GM19324 (cell line): ENCODE data around the gene AP4M1.
A peak's percentile ranks its signal among the peaks of the same experiment; 100 is the strongest.
"Not testable (repeated sequence)": the region's sequence is repeated elsewhere in the genome, so short reads cannot be mapped to it uniquely, and the experiment has no call there.

Source experiments
- ATAC-seq: cut with Tn5 transposase; IDR thresholded peaks from one replicate; pipeline ENCODE4 v1.9.1; 2021; ENCODE audit warnings: mild to moderate bottlenecking, moderate library complexity; ENCODE audit not compliant: unreplicated experiment, low FRiP score

Gene AP4M1

GRCh38 chr7:100130220-100130607 is 28.8 kb downstream of the AP4M1 start:
- not testable (repeated sequence) for ATAC-seq

GRCh38 chr7:100130608-100131453 is 29.4 kb downstream of the AP4M1 start:
- ATAC-seq, result no peak

GRCh38 chr7:100132126-100132525 is 30.7 kb downstream of the AP4M1 start:
- ATAC-seq, result no peak

- ATAC-seq, result peak; percentile 54
These were observed 31.3 kb downstream of the AP4M1 start for GRCh38 chr7:100132697-100133151.

GRCh38 chr7:100137851-100138760 is 36.7 kb downstream of the AP4M1 start:
- ATAC-seq, result no peak

- no peak for ATAC-seq
These were observed 40.1 kb downstream of the AP4M1 start for GRCh38 chr7:100141555-100141949.

- ATAC-seq, result no peak
These were observed 41.0 kb downstream of the AP4M1 start for GRCh38 chr7:100142461-100142860.

GRCh38 chr7:100146350-100146749 is 44.9 kb downstream of the AP4M1 start:
- ATAC-seq, result not testable (repeated sequence)

GRCh38 chr7:100147278-100147677 is 45.8 kb downstream of the AP4M1 start:
- ATAC-seq, result no peak

GRCh38 chr7:100148225-100148558 is 46.7 kb downstream of the AP4M1 start:
- no peak for ATAC-seq

- ATAC-seq, result peak; percentile 99
These were observed 47.3 kb downstream of the AP4M1 start, which contains the start of gene LAMTOR4 for GRCh38 chr7:100148559-100149328. TSS of gene LAMTOR4 (plus strand) at chr7:100148918. CDS start at chr7:100148973, 55 bp downstream.

GRCh38 chr7:100152404-100152803 is 51.0 kb downstream of the AP4M1 start:
- ATAC-seq, result no peak

- ATAC-seq, result no peak
These were observed 51.7 kb downstream of the AP4M1 start for GRCh38 chr7:100152937-100153666.

GRCh38 chr7:100153708-100154535 is 52.5 kb downstream of the AP4M1 start:
- ATAC-seq, result no peak

GRCh38 chr7:100154651-100155491 is 53.4 kb downstream of the AP4M1 start:
- no peak for ATAC-seq

GRCh38 chr7:100155553-100156317 is 54.3 kb downstream of the AP4M1 start:
- no peak for ATAC-seq

GRCh38 chr7:100156331-100157068 is 55.1 kb downstream of the AP4M1 start:
- ATAC-seq, result no peak
